ENCODE data around the gene ITPR2. TPM values are rescaled to one million over a fixed set of nuclear protein-coding genes. Genes with fewer than 3 reads are reported as not detected.
A peak's percentile ranks its signal among the peaks of the same experiment; 100 is the strongest.

Gene ITPR2
- total and polyA plus RNA-seq, 2 of the 13 experiments (the other 11 are each of a cell fraction or from before 2014, with no cell fraction given): 31.9 to 81.9 TPM

GRCh38 chr12:26857465-26858176 lies 24.6 kb upstream of the ITPR2 start (continued):
- no peak for TF ChIP-seq SP5 (CRISPR knock-in tag; IDR thresholded peaks at IDR 0.05; ENCODE audit: borderline replicate concordance, low read depth)

DNA sequence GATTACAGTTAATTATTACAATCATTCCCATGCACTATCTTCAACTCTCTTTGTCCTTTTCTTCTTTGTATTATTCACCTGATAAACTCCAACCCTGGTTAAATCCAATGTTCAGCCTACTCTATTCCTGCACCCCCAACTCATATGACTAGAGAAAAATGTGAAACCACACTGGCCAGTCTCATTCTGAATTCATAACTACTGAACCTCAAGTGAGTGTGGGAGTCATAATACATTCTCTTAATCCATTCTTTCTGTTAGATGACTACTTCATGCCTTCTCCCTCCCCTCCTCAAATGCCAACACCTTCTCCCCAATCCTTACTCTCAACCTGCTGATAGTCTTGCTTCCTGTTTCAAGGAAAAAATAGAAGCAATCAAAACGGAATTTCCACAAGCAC lies 22.3 kb upstream of the ITPR2 start:
- Histone ChIP-seq H2AFZ (ENCODE audit: low read length) (no peak overlapping the region), H3K9ac (ENCODE audit: insufficient read depth, low read depth, low read length) (no peak overlapping the region), H3K4me3 (replicated peaks in 1 of 3; ENCODE audit: insufficient read depth in 1 of 3, low read depth in 2 of 3, low read length in 3 of 3) (no peak overlapping the region), H3K4me1 (ENCODE audit: insufficient read depth, low read length) (peaks cover 35% of the 10 kb centered on the region), H4K20me1 (ENCODE audit: insufficient read depth, low read length) (no peaks in the 10 kb centered on the region), H3K27me3 (ENCODE audit: control insufficient read depth in 1 of 2, insufficient read depth in 2 of 2, low read length in 2 of 2) (no peaks in the 10 kb centered on the region), H3K4me2 (ENCODE audit: low read depth, low read length) (no peak overlapping the region), H3K36me3 (replicated peaks in 1 of 2; ENCODE audit: control insufficient read depth in 1 of 2, insufficient read depth in 2 of 2, low read length in 2 of 2) (no peaks in the 10 kb centered on the region), H3K9me3 (ENCODE audit: low read length) (no peaks in the 10 kb centered on the region), H3K79me2 (ENCODE audit: insufficient read depth, low read length) (no peaks in the 10 kb centered on the region), H3K27ac (ENCODE audit: extremely low read length, insufficient read depth, low read length) (no peak overlapping the region)
- in situ Hi-C loops (cut with HindIII; ENCODE audit: extremely low pct_ligation_motif_present, low pct_unique_long_range_greater_than_20kb): no loop called here
- intact Hi-C loops (cut with micrococcal nuclease; ENCODE audit: unreplicated experiment): no loop called here
- no TSS peak for BruUV-seq (replicated peaks)
- FAIRE-seq (no peak), ATAC-seq (no peak), DNase-seq (ENCODE audit: low spot score) (no peak)
- ChIA-PET POLR2A (no interaction called here), CTCF (ENCODE audit: low intra/inter-chr PET ratio, low total read pairs) (interaction anchor here (0.8 kb wide), 1 partner anchor 23 kb away, joined by 3 read pairs; no protein-coding TSS in a partner anchor)
- WGBS (ENCODE audit: low lambda C conversion rate): 11% methylated on average over 1 of the region's 1 CpG
- TF ChIP-seq ZIK1 (CRISPR knock-in tag; IDR thresholded peaks at IDR 0.05; ENCODE audit: borderline replicate concordance, low read depth): no peak
- TF ChIP-seq ZNF839 (CRISPR knock-in tag; IDR thresholded peaks at IDR 0.05; ENCODE audit: borderline replicate concordance): no peak

GRCh38 chr12:26854031-26854390 lies 21.0 kb upstream of the ITPR2 start:
- ATAC-seq (peak; percentile 47), FAIRE-seq (no peak), DNase-seq (ENCODE audit: low spot score) (no peak)
- in situ Hi-C loops (cut with HindIII; ENCODE audit: extremely low pct_ligation_motif_present, low pct_unique_long_range_greater_than_20kb): loop anchor here (5.0 kb wide), 1 partner anchor 33 kb away; no protein-coding TSS in a partner anchor
- H3K4me1 ChIP-seq (ENCODE audit: insufficient read depth, low read length): peaks cover 35% of the 10 kb centered on the region
- TF ChIP-seq, protein P1, sequence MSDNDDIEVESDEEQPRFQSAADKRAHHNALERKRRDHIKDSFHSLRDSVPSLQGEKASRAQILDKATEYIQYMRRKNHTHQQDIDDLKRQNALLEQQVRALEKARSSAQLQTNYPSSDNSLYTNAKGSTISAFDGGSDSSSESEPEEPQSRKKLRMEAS (IDR thresholded peaks at IDR 0.05): no peak
- TF ChIP-seq ELF4 (CRISPR knock-in tag; IDR thresholded peaks at IDR 0.05; ENCODE audit: borderline replicate concordance) (peak; percentile 24; the same call in 1 of the 2 replicates), HMGXB4 (CRISPR knock-in tag; IDR thresholded peaks at IDR 0.05; ENCODE audit: borderline replicate concordance in 1 of 2, low read depth in 1 of 2) (0 out of 4 replicates have a peak, but pooled peaks of 1 of the 2 experiments have one; percentile 10), MAZ (IDR thresholded peaks at IDR 0.05; ENCODE audit: borderline replicate concordance, low read depth, low read length) (no peak), MAZ (CRISPR knock-in tag; IDR thresholded peaks at IDR 0.05; ENCODE audit: low read depth) (0 out of 2 replicates have a peak, but pooled peaks have one; percentile 5)
- BruUV-seq (replicated peaks): no TSS peak
- H3K4me3 ChIP-seq (replicated peaks in 1 of 3; ENCODE audit: insufficient read depth in 1 of 3, low read depth in 2 of 3, low read length in 3 of 3): peak overlapping the region in 2 of 3 experiments; percentile 44 to 49; a peak in 3 of 6 replicates
- H3K27me3 ChIP-seq (ENCODE audit: control insufficient read depth in 1 of 2, insufficient read depth in 2 of 2, low read length in 2 of 2): no peaks in the 10 kb centered on the region
- no peak overlapping the region for H3K27ac ChIP-seq (ENCODE audit: extremely low read length, insufficient read depth, low read length)
- H3K4me2 ChIP-seq (ENCODE audit: low read depth, low read length): peak overlapping the region; percentile 84
- intact Hi-C loops (cut with micrococcal nuclease; ENCODE audit: unreplicated experiment): no loop called here
- no peaks in the 10 kb centered on the region for H3K9me3 ChIP-seq (ENCODE audit: low read length)
- H4K20me1 ChIP-seq (ENCODE audit: insufficient read depth, low read length): no peaks in the 10 kb centered on the region
- H3K79me2 ChIP-seq (ENCODE audit: insufficient read depth, low read length): no peaks in the 10 kb centered on the region
- WGBS (ENCODE audit: low lambda C conversion rate): 0% methylated on average over 2 of the region's 2 CpGs
- ChIA-PET POLR2A (no interaction called here), CTCF (ENCODE audit: low intra/inter-chr PET ratio, low total read pairs) (interaction anchor here (2.1 kb wide), 1 partner anchor 30 kb away, joined by 33 read pairs; no protein-coding TSS in a partner anchor)
- no peak overlapping the region for H2AFZ ChIP-seq (ENCODE audit: low read length)
- peak overlapping the region; percentile 19; the same call in 1 of the 2 replicates for H3K9ac ChIP-seq (ENCODE audit: insufficient read depth, low read depth, low read length)
- no peaks in the 10 kb centered on the region for H3K36me3 ChIP-seq (replicated peaks in 1 of 2; ENCODE audit: control insufficient read depth in 1 of 2, insufficient read depth in 2 of 2, low read length in 2 of 2)
